D721Med (cell line): ENCODE data around the gene ZDHHC8.

Experiments used
- DNase-seq: peaks from one replicate; pipeline ENCODE4 v3.0.0; 2011; ENCODE audit warnings: low spot score; ENCODE audit not compliant: insufficient read length
- FAIRE-seq: peaks from 2 replicates; lab custom pipeline; 2011; peaks lifted over from hg19 to GRCh38; lab: Jason Lieb, UNC
- CTCF ChIP-seq: IDR thresholded peaks from 2 replicates; pipeline ENCODE4 v1.5.1; 2012; ENCODE audit warnings: mild to moderate bottlenecking, control low read depth; ENCODE audit not compliant: insufficient read depth; ENCODE audit errors: missing control alignments

Gene ZDHHC8

DNA sequence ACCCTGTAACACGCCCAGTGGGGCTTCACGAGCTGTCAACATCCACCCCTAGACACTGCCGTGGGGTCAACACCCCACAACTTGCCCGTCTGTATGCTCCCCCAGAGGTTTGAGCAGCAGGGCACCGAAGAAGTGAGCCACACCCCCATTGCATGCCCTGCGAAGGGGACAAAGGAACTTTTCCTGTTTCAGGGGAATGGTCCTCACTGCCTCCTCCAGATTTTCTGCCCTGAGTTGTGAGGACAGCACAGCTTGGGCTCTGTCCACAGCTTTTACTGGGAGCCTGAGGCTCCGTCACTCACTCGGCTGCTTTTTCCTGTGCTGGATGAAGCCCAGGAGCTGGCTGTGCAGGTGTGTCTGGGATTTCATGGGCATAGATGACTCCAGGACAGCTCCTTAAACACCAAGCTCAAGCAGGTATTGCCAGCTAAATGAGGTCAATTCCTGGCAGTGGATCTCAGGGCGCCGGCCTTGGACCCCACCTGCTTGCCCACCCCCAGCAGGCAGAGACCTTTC lies 59.5 kb downstream of the ZDHHC8 start:
- FAIRE-seq (no peak), DNase-seq (no peak)
- no peak for TF ChIP-seq CTCF

DNA sequence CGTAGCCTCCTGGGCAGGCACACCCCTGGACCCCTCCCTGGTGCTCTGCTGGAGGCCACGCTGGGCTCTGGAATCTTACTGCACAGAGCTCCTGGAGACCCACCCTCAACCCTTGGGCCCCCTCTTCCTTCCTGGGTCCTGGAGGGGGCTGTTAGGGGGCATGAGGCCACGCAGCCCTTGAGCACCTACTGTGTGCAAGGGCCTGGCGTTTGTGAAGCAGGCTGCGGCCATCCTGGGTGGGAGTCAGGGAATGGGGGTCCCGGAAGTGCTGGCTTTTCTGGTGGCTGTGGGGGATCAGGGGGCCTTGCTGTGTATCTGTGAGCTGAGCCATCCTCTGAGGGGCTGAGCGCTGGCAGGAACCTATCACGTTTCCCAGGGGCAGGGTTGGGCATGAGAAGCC lies 60.2 kb downstream of the ZDHHC8 start:
- FAIRE-seq (no peak), DNase-seq (no peak)
- no peak for TF ChIP-seq CTCF

GRCh38 chr22:20192293-20192971 lies 60.8 kb downstream of the ZDHHC8 start:
- no peak for TF ChIP-seq CTCF
- no peak for FAIRE-seq
- DNase-seq: no peak

GRCh38 chr22:20192972-20193760 lies 61.6 kb downstream of the ZDHHC8 start:
- FAIRE-seq (no peak), DNase-seq (no peak)

DNA sequence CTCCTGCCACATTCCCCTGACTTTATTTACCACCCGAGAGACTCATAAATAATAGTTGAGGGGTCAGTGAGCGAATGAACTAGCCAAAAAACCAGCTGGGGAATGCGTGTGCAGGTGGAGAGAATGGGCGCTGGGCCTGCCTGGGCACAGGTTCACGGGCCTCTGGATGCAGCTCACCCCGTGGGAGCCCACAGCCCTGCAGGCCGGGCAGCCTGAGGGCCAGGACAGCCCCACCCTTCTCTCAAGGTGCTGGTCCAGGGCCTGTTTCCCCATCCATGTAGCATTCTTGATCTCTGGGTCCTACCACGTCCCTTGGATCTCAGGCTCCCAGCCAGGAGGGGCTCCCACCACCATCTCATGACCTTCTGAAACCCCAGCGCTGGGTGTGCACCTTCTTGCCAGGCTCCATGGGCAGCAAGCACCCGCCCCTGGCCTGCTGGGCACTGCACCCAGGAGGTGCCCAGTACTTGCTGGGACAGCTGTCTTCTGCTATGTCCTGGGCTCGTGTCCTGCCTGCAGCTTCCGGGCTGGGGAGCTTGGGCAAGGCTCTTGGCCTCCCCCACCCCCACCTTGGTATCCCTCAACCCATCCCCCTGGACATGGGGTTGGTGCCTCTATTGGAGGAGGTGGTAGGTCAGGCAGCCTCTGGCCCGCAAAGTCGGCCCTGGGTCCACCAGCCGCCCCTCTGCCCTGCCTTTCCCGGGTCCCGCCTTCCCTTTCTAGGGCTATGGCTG lies 62.3 kb downstream of the ZDHHC8 start:
- DNase-seq (no peak), FAIRE-seq (no peak)
- TF ChIP-seq CTCF: no peak

More at GRCh38 chr22:20192972-20193760, 61.6 kb downstream of the ZDHHC8 start:
- no peak for TF ChIP-seq CTCF

DNA sequence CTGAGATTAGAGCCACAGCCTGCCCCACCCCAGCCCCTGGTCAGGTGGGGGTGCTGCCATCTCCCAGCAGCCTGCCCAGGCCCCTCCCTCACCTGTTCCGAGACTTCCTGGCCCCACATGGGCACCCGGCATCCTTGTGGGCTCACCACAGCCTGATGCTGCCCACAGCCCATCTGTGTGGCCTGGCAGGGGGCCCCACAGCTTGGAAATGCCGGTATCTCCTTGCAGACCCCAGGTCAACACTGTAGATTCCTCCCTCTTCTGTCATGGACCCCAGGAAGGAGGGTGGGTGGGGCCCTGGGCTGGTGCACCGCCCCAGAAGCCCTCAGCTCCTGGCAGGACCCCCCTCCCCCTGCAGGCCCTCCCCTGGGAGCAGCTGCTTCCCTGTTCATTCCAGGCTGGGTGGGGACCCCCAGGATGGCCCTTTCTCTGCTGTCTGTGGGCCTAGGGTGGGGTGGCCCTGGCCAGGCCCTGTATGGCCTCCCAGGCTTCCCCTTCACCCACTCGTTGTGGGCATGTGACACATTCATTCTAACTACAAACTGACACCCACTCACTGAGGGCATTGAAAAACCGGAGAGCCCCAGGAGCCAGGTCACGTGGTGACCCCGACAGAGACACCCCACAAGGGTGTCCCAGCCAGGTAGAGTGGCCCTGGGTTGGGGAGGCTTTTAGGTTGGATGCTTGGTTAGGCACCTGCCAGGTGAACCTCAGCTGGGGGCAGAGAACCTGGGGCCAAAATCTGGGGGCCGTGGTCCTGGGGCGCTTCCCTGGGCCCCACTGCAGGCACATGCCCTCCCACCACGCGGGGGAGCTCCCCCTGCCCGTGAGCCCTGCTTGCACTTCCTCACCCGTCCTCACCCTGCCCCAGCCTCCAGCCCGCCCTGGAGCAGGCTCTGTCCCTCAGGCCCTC lies 63.3 kb downstream of the ZDHHC8 start:
- no peak for DNase-seq
- FAIRE-seq: no peak
- TF ChIP-seq CTCF: no peak
